ENCODE data around the gene NFATC1.

NFATC1 gene

GRCh38 chr18:79476031-79476917 is 80.5 kb downstream of the NFATC1 start:
- Histone ChIP-seq H3K9ac (ENCODE audit: low read depth, low read length) (no peak overlapping the region), H3K4me3 (ENCODE audit: low read depth in 1 of 2, low read length in 2 of 2) (no peak overlapping the region), H3K27ac (ENCODE audit: low read length) (no peak overlapping the region), H3K4me2 (ENCODE audit: insufficient read depth, low read length) (no peak overlapping the region), H3K27me3 (ENCODE audit: insufficient read depth, low read length, poor library complexity) (no peaks in the 10 kb centered on the region), H3K9me3 (ENCODE audit: insufficient read depth, low read length, severe bottlenecking) (no peaks in the 10 kb centered on the region), H3K36me3 (ENCODE audit: insufficient read depth, low read length) (no peaks in the 10 kb centered on the region; the same call in 1 of the 2 replicates), H3K4me1 (ENCODE audit: insufficient read depth, low read length) (no peaks in the 10 kb centered on the region), H2AFZ (ENCODE audit: low read depth, low read length) (no peak overlapping the region), H3K79me2 (ENCODE audit: insufficient read depth, low read length) (no peaks in the 10 kb centered on the region), H4K20me1 (ENCODE audit: insufficient read depth, low read length) (no peaks in the 10 kb centered on the region)
- ATAC-seq (ENCODE audit: insufficient read depth, low read depth) (no peak), DNase-seq (no peak)
- TF ChIP-seq CTCF (IDR thresholded peaks at IDR 0.05; ENCODE audit: borderline replicate concordance, extremely low read depth, low read length, poor library complexity, severe bottlenecking), result no peak
- TF ChIP-seq EZH2 (IDR thresholded peaks at IDR 0.05; ENCODE audit: borderline replicate concordance, low read depth, low read length, severe bottlenecking), result no peak

DNA sequence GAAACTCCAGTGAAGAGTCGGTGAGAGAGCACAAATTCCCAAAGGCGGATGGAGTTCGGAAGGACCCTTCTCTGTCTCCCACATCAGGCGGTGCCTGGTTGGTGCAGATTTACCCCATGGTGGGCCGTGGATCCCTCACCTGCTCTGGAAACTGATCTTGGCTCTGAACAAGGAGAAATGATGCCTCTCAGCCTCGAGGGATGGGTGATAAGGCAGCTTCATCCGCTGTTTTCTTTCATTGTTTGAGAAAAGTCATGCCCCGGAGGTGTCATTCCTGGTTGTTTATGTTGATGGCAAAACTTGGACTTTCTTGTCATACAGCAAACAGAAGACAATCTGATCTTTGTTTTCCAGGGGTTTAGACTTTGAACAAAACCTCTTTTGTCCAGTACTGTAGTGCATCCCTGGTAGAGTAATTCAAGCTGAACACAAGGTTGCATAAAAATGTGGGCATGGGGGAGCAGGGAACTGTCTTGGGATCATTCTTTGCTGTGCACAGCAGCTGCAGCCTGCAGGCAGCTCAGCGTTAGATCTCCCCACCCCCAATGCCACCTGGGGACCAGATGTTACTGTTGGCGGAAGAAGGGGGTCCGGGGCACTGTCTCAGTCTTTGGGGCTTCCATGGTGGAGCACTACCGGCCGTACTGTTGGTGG is 81.3 kb downstream of the NFATC1 start:
- Histone ChIP-seq H3K9ac (ENCODE audit: low read depth, low read length) (no peak overlapping the region), H3K9me3 (ENCODE audit: insufficient read depth, low read length, severe bottlenecking) (no peaks in the 10 kb centered on the region), H4K20me1 (ENCODE audit: insufficient read depth, low read length) (no peaks in the 10 kb centered on the region), H3K4me3 (ENCODE audit: low read depth in 1 of 2, low read length in 2 of 2) (no peak overlapping the region), H3K4me2 (ENCODE audit: insufficient read depth, low read length) (no peak overlapping the region), H3K4me1 (ENCODE audit: insufficient read depth, low read length) (no peaks in the 10 kb centered on the region), H3K27me3 (ENCODE audit: insufficient read depth, low read length, poor library complexity) (no peaks in the 10 kb centered on the region), H3K36me3 (ENCODE audit: insufficient read depth, low read length) (no peaks in the 10 kb centered on the region; the same call in 1 of the 2 replicates), H3K79me2 (ENCODE audit: insufficient read depth, low read length) (no peaks in the 10 kb centered on the region), H3K27ac (ENCODE audit: low read length) (no peak overlapping the region), H2AFZ (ENCODE audit: low read depth, low read length) (no peak overlapping the region)
- no peak for TF ChIP-seq CTCF (IDR thresholded peaks at IDR 0.05; ENCODE audit: borderline replicate concordance, extremely low read depth, low read length, poor library complexity, severe bottlenecking)
- no peak for TF ChIP-seq EZH2 (IDR thresholded peaks at IDR 0.05; ENCODE audit: borderline replicate concordance, low read depth, low read length, severe bottlenecking)
- DNase-seq (no peak), ATAC-seq (ENCODE audit: insufficient read depth, low read depth) (0 out of 3 replicates have a peak, but pooled peaks have one; percentile 14)

- Histone ChIP-seq H3K4me2 (ENCODE audit: insufficient read depth, low read length) (no peak overlapping the region), H3K27me3 (ENCODE audit: insufficient read depth, low read length, poor library complexity) (no peaks in the 10 kb centered on the region), H3K79me2 (ENCODE audit: insufficient read depth, low read length) (no peaks in the 10 kb centered on the region), H3K36me3 (ENCODE audit: insufficient read depth, low read length) (no peaks in the 10 kb centered on the region; the same call in 1 of the 2 replicates), H4K20me1 (ENCODE audit: insufficient read depth, low read length) (no peaks in the 10 kb centered on the region), H3K9ac (ENCODE audit: low read depth, low read length) (no peak overlapping the region), H3K4me1 (ENCODE audit: insufficient read depth, low read length) (no peaks in the 10 kb centered on the region), H3K27ac (ENCODE audit: low read length) (no peak overlapping the region), H2AFZ (ENCODE audit: low read depth, low read length) (no peak overlapping the region), H3K4me3 (ENCODE audit: low read depth in 1 of 2, low read length in 2 of 2) (no peak overlapping the region), H3K9me3 (ENCODE audit: insufficient read depth, low read length, severe bottlenecking) (no peaks in the 10 kb centered on the region)
- TF ChIP-seq CTCF (IDR thresholded peaks at IDR 0.05; ENCODE audit: borderline replicate concordance, extremely low read depth, low read length, poor library complexity, severe bottlenecking) (no peak), EZH2 (IDR thresholded peaks at IDR 0.05; ENCODE audit: borderline replicate concordance, low read depth, low read length, severe bottlenecking) (no peak)
- peak; percentile 22; the same call in 2 of the 3 replicates for ATAC-seq (ENCODE audit: insufficient read depth, low read depth)
- DNase-seq, result no peak
These were observed 82.2 kb downstream of the NFATC1 start for GRCh38 chr18:79477711-79478483.

All from DND-41 (cell line).